Measurements from ENCODE around the gene GALNT6.

The GALNT6 gene

GRCh38 chr12:51372021-51372420 is 19.2 kb downstream of the GALNT6 start:
- in situ Hi-C loops (cut with HindIII; ENCODE audit: low pct_unique_long_range_greater_than_20kb, low sequenced_read_pairs) = no loop called here
- TF ChIP-seq JUND (IDR thresholded peaks at IDR 0.05; ENCODE audit: low read depth) = no peak
- no peak for DNase-seq (ENCODE audit: low read depth in 1 of 2, low spot score in 1 of 2)

- in situ Hi-C loops (cut with HindIII; ENCODE audit: low pct_unique_long_range_greater_than_20kb, low sequenced_read_pairs) = no loop called here
- DNase-seq (ENCODE audit: low read depth in 1 of 2, low spot score in 1 of 2) = peak; percentile 62 to 72
- no peak for TF ChIP-seq JUND (IDR thresholded peaks at IDR 0.05; ENCODE audit: low read depth)
These were observed 19.8 kb downstream of the GALNT6 start for GRCh38 chr12:51371295-51371953.

GRCh38 chr12:51370667-51371066 is 20.5 kb downstream of the GALNT6 start:
- no peak for DNase-seq (ENCODE audit: low read depth in 1 of 2, low spot score in 1 of 2)
- no peak for TF ChIP-seq JUND (IDR thresholded peaks at IDR 0.05; ENCODE audit: low read depth)
- in situ Hi-C loops (cut with HindIII; ENCODE audit: low pct_unique_long_range_greater_than_20kb, low sequenced_read_pairs) = no loop called here

- no peak for DNase-seq (ENCODE audit: low read depth in 1 of 2, low spot score in 1 of 2)
- in situ Hi-C loops (cut with HindIII; ENCODE audit: low pct_unique_long_range_greater_than_20kb, low sequenced_read_pairs) = no loop called here
- no peak for TF ChIP-seq JUND (IDR thresholded peaks at IDR 0.05; ENCODE audit: low read depth)
These were observed 21.6 kb downstream of the GALNT6 start for GRCh38 chr12:51369581-51369980.

- TF ChIP-seq JUND (IDR thresholded peaks at IDR 0.05; ENCODE audit: low read depth) = no peak
- no peak for DNase-seq (ENCODE audit: low read depth in 1 of 2, low spot score in 1 of 2)
- in situ Hi-C loops (cut with HindIII; ENCODE audit: low pct_unique_long_range_greater_than_20kb, low sequenced_read_pairs) = no loop called here
These were observed 22.3 kb downstream of the GALNT6 start for GRCh38 chr12:51368640-51369517.

GRCh38 chr12:51365276-51365675 is 25.9 kb downstream of the GALNT6 start:
- DNase-seq (ENCODE audit: low read depth in 1 of 2, low spot score in 1 of 2) = no peak
- in situ Hi-C loops (cut with HindIII; ENCODE audit: low pct_unique_long_range_greater_than_20kb, low sequenced_read_pairs) = no loop called here
- TF ChIP-seq JUND (IDR thresholded peaks at IDR 0.05; ENCODE audit: low read depth) = no peak

- in situ Hi-C loops (cut with HindIII; ENCODE audit: low pct_unique_long_range_greater_than_20kb, low sequenced_read_pairs) = no loop called here
These were observed 27.2 kb downstream of the GALNT6 start for GRCh38 chr12:51364001-51364400.

GRCh38 chr12:51362747-51363342 is 28.4 kb downstream of the GALNT6 start:
- TF ChIP-seq JUND (IDR thresholded peaks at IDR 0.05; ENCODE audit: low read depth) = no peak
- in situ Hi-C loops (cut with HindIII; ENCODE audit: low pct_unique_long_range_greater_than_20kb, low sequenced_read_pairs) = no loop called here
- DNase-seq (ENCODE audit: low read depth in 1 of 2, low spot score in 1 of 2) = no peak

More at GRCh38 chr12:51364001-51364400, 27.2 kb downstream of the GALNT6 start:
- TF ChIP-seq JUND (IDR thresholded peaks at IDR 0.05; ENCODE audit: low read depth) = no peak
- DNase-seq (ENCODE audit: low read depth in 1 of 2, low spot score in 1 of 2) = no peak

GRCh38 chr12:51362307-51362706 is 28.9 kb downstream of the GALNT6 start:
- DNase-seq (ENCODE audit: low read depth in 1 of 2, low spot score in 1 of 2) = no peak
- in situ Hi-C loops (cut with HindIII; ENCODE audit: low pct_unique_long_range_greater_than_20kb, low sequenced_read_pairs) = no loop called here
- TF ChIP-seq JUND (IDR thresholded peaks at IDR 0.05; ENCODE audit: low read depth) = no peak

GRCh38 chr12:51361161-51362016 is 29.8 kb downstream of the GALNT6 start:
- no peak for DNase-seq (ENCODE audit: low read depth in 1 of 2, low spot score in 1 of 2)
- TF ChIP-seq JUND (IDR thresholded peaks at IDR 0.05; ENCODE audit: low read depth) = no peak
- in situ Hi-C loops (cut with HindIII; ENCODE audit: low pct_unique_long_range_greater_than_20kb, low sequenced_read_pairs) = no loop called here

- TF ChIP-seq JUND (IDR thresholded peaks at IDR 0.05; ENCODE audit: low read depth) = no peak
- in situ Hi-C loops (cut with HindIII; ENCODE audit: low pct_unique_long_range_greater_than_20kb, low sequenced_read_pairs) = no loop called here
- DNase-seq (ENCODE audit: low read depth in 1 of 2, low spot score in 1 of 2) = no peak
These were observed 30.9 kb downstream of the GALNT6 start for GRCh38 chr12:51360315-51360714.

GRCh38 chr12:51359851-51360250 is 31.4 kb downstream of the GALNT6 start:
- in situ Hi-C loops (cut with HindIII; ENCODE audit: low pct_unique_long_range_greater_than_20kb, low sequenced_read_pairs) = no loop called here
- no peak for TF ChIP-seq JUND (IDR thresholded peaks at IDR 0.05; ENCODE audit: low read depth)
- no peak for DNase-seq (ENCODE audit: low read depth in 1 of 2, low spot score in 1 of 2)
